B cell (primary cell): ENCODE data around the gene ATXN7. TPM values are rescaled to one million over a fixed set of nuclear protein-coding genes. Genes with fewer than 3 reads are reported as not detected.

Experiments used
- ATAC-seq: fragments of 200-7000 bp; cut with Tn5 transposase; one replicate; pipeline ENCODE4 v1.10.0; 2021; ENCODE audit warnings: low read depth, mild to moderate bottlenecking, moderate number of reproducible peaks, moderate library complexity
- CTCF ChIA-PET: fragments of 350-600 bp; sonication (Branson Sonifier 250); formaldehyde crosslinking; loops from one replicate; lab custom pipeline; 2021; ENCODE audit warnings: antibody characterized with exemption, inconsistent platforms; lab: Charles Lee
- POLR2A ChIA-PET: fragments of 350-600 bp; sonication (Branson Sonifier 250); formaldehyde crosslinking; loops from one replicate; lab custom pipeline; 2021; ENCODE audit warnings: antibody characterized with exemption; lab: Charles Lee
- DNase-seq: peaks from one replicate; pipeline ENCODE4 v3.0.0; 2013
- H2AFZ ChIP-seq: 2 replicates; pipeline ENCODE4 v1.6.1; 2012; ENCODE audit warnings: mild to moderate bottlenecking, low read depth, low read length; ENCODE audit not compliant: insufficient read depth, poor library complexity, severe bottlenecking
- H3K27ac ChIP-seq, 2 donors: 1 replicate in 1 of 2; 2 replicates in 1 of 2; pipeline ENCODE4 v1.5.1; 2012 to 2013; ENCODE audit warnings: low read length in 2 of 2, mild to moderate bottlenecking in 2 of 2, moderate library complexity in 1 of 2
- H3K27me3 ChIP-seq, 4 experiments: fragments of 200-600 bp in 1 of 4; sonication (generic) in 1 of 4; replicated peaks in 1 of 4; 1 replicate in 2 of 4; 2 replicates in 2 of 4; pipeline versions ENCODE4 v1.6.1 to v1.7.0; 2013 to 2016; ENCODE audit warnings: low read length in 3 of 4, mild to moderate bottlenecking in 2 of 4, mixed read lengths in 1 of 4, moderate library complexity in 1 of 4; ENCODE audit not compliant: insufficient read depth in 4 of 4, control insufficient read depth in 3 of 4; ENCODE audit errors: control extremely low read depth in 1 of 4
- H3K36me3 ChIP-seq, 2 experiments: replicated peaks in 1 of 2; 1 replicate in 1 of 2; 2 replicates in 1 of 2; pipeline versions ENCODE4 v1.6.1 to v1.7.1; 2013; ENCODE audit warnings: low read length in 1 of 2; ENCODE audit not compliant: insufficient read depth in 2 of 2, control insufficient read depth in 1 of 2; ENCODE audit errors: control extremely low read depth in 1 of 2, extremely low read depth in 1 of 2
- H3K4me1 ChIP-seq, 2 donors: fragments of 200-600 bp in 1 of 2; sonication (generic) in 1 of 2; 1 replicate in 1 of 2; 2 replicates in 1 of 2; pipeline versions ENCODE4 v1.5.1 to v1.6.1; 2013 to 2017; ENCODE audit warnings: low read length in 2 of 2; ENCODE audit not compliant: control insufficient read depth in 2 of 2, insufficient read depth in 2 of 2
- H3K4me2 ChIP-seq: replicated peaks from 2 replicates; pipeline ENCODE3; 2012; ENCODE audit warnings: mild to moderate bottlenecking, low read depth, low read length; ENCODE audit not compliant: poor library complexity, severe bottlenecking
- H3K4me3 ChIP-seq, 5 experiments: fragments of 200-600 bp in 1 of 5; sonication (generic) in 1 of 5; 1 replicate in 3 of 5; 2 replicates in 2 of 5; pipeline versions ENCODE4 v1.5.1 to v1.7.0; 2011 to 2016; ENCODE audit warnings: low read length in 4 of 5, mild to moderate bottlenecking in 4 of 5, low read depth in 2 of 5, control low read depth in 1 of 5, moderate library complexity in 1 of 5; ENCODE audit not compliant: insufficient read depth in 1 of 5; ENCODE audit errors: control extremely low read depth in 1 of 5, extremely low read depth in 1 of 5
- H3K79me2 ChIP-seq: fragments of 200-600 bp; sonication (generic); one replicate; pipeline ENCODE4 v1.6.0; 2016; ENCODE audit warnings: low read length; ENCODE audit not compliant: control insufficient read depth, insufficient read depth
- H3K9ac ChIP-seq: fragments of 200-600 bp; sonication (generic); 2 replicates; pipeline ENCODE4 v1.6.1; 2017; ENCODE audit warnings: mild to moderate bottlenecking, low read length, moderate library complexity
- H3K9me3 ChIP-seq, 3 donors: one replicate each; pipeline versions ENCODE4 v1.6.1 to v1.7.1; 2013; ENCODE audit warnings: low read length in 2 of 3; ENCODE audit not compliant: control insufficient read depth in 2 of 3, insufficient read depth in 1 of 3; ENCODE audit errors: control extremely low read depth in 1 of 3
- H4K20me1 ChIP-seq: 2 replicates; pipeline ENCODE4 v1.6.0; 2012; ENCODE audit warnings: mild to moderate bottlenecking, low read length; ENCODE audit not compliant: insufficient read depth, control insufficient read depth, poor library complexity, severe bottlenecking
- H3K27ac Mint-ChIP-seq: one replicate; pipeline ENCODE4 v1.8.0; 2021; ENCODE audit warnings: mixed read lengths
- H3K27me3 Mint-ChIP-seq: one replicate; pipeline ENCODE4 v1.8.0; 2021; ENCODE audit warnings: mixed read lengths
- H3K4me1 Mint-ChIP-seq: one replicate; pipeline ENCODE4 v1.8.0; 2021; ENCODE audit warnings: mixed read lengths
- H3K4me3 Mint-ChIP-seq: one replicate; pipeline ENCODE4 v1.8.0; 2021; ENCODE audit warnings: mixed read lengths
- H3K9me3 Mint-ChIP-seq: one replicate; pipeline ENCODE4 v1.8.0; 2022; ENCODE audit warnings: mixed read lengths; ENCODE audit not compliant: insufficient read depth
- EZH2 ChIP-seq: IDR thresholded peaks from 2 replicates; pipeline ENCODE4 v1.6.1; 2012; ENCODE audit warnings: borderline replicate concordance, low read depth, mild to moderate bottlenecking, moderate library complexity, low read length; ENCODE audit not compliant: insufficient read depth, poor library complexity, severe bottlenecking
- WGBS: methylation state at CpG from one replicate; pipeline ENCODE4 v1.1.5; 2013; ENCODE audit warnings: missing lambda C conversion rate; ENCODE audit not compliant: insufficient coverage; 5-methylcytosine and 5-hydroxymethylcytosine counted together
- intact Hi-C: fragments of 100-400 bp; cut with micrococcal nuclease; formaldehyde crosslinking; loops from one replicate; pipeline ENCODE4 v1.10.0; 2022
- polyA plus RNA-seq: library from polyadenylated mRNA; depleted of rRNA; stranded (reverse); fragments of >200 nt; gene quantifications from 2 replicates; pipeline ENCODE4 v1.2.3, GENCODE V29; 2012
- total RNA-seq, 2 donors: library from RNA; stranded (reverse); fragments of 120-200 nt in 1 of 2; gene quantifications; 1 replicate in 1 of 2; 2 replicates in 1 of 2; pipeline versions ENCODE4 v1.2.3 to v1.2.4, GENCODE V29; 2013 to 2022
- TF ChIP-seq, protein P1 (sequence below): fragments of 200-600 bp; IDR thresholded peaks from one replicate; pipeline ENCODE4 v1.8.0; 2022; ENCODE audit warnings: antibody characterized with exemption, mild to moderate bottlenecking

The ATXN7 gene
- total and polyA plus RNA-seq, 2 donors (not counting 1 experiment from before 2014, with no cell fraction given): 18.1 to 74.3 TPM

DNA sequence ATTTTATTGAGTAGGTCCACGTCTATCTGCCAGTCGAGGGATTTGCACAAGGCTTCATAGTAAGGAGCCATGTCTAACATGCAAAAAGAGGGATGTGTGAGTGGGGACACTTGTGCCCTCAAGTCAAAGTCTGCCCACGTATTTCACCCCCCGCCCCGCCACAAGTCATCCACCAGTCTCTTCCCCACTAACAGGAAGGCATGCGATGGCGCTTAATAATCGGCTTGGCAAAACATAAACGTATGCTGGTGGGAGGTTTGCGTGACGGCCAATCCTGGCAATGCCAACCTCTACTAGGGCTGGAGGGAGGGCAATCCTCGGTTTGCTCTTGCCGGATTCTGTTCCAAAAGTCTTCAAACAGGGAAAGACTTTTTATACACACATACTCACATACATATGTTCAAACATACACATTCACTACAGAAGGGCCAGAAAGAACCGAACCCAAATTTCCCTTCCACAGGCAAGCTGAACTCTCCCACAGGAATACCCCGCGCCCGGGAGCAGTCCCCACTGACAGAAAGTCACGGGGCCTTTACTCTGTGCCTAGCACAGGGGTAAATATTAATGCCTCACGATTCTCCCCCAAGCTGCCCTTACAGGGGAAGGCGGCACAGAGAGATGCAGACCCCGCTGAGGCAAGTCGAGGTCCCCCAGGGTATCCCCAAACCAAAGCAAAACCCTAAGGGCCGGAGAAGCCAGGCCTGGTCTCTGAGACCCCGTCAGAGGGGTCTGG, 159.0 kb downstream of the ATXN7 start:
- ChIA-PET POLR2A (no interaction called here), CTCF (interaction anchor here (1.1 to 3.9 kb wide), 8 partner anchors 10 to 462 kb away, joined by 3 to 23 read pairs (median 6); no protein-coding TSS in a partner anchor)
- H3K9me3 ChIP-seq: no peaks in the 10 kb centered on the region
- H3K4me1 Mint-ChIP-seq: peaks cover 26% of the 10 kb centered on the region
- intact Hi-C loops: loop anchor here (1.0 to 5.0 kb wide), 4 partner anchors 60 to 160 kb away; partner anchors contain the start of genes ATXN7, SCAANT1 and THOC7
- peak overlapping the region; percentile 83 for H3K4me2 ChIP-seq
- H3K9me3 Mint-ChIP-seq: no peaks in the 10 kb centered on the region
- no peak for TF ChIP-seq EZH2
- TF ChIP-seq, protein P1, sequence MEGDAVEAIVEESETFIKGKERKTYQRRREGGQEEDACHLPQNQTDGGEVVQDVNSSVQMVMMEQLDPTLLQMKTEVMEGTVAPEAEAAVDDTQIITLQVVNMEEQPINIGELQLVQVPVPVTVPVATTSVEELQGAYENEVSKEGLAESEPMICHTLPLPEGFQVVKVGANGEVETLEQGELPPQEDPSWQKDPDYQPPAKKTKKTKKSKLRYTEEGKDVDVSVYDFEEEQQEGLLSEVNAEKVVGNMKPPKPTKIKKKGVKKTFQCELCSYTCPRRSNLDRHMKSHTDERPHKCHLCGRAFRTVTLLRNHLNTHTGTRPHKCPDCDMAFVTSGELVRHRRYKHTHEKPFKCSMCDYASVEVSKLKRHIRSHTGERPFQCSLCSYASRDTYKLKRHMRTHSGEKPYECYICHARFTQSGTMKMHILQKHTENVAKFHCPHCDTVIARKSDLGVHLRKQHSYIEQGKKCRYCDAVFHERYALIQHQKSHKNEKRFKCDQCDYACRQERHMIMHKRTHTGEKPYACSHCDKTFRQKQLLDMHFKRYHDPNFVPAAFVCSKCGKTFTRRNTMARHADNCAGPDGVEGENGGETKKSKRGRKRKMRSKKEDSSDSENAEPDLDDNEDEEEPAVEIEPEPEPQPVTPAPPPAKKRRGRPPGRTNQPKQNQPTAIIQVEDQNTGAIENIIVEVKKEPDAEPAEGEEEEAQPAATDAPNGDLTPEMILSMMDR: no peak
- H2AFZ ChIP-seq: peak overlapping the region; percentile 94
- peaks cover 0 to 2% (median 0%) of the 10 kb centered on the region in 4 experiments for H3K27me3 ChIP-seq
- H3K4me1 ChIP-seq: peaks cover 15 to 18% of the 10 kb centered on the region in 2 donors
- no peaks in the 10 kb centered on the region for H3K27me3 Mint-ChIP-seq
- no peak for ATAC-seq
- H4K20me1 ChIP-seq: no peaks in the 10 kb centered on the region
- peak overlapping the region; percentile 91 for H3K4me3 Mint-ChIP-seq
- H3K9ac ChIP-seq: peak overlapping the region; percentile 92
- peaks cover 23% of the 10 kb centered on the region for H3K79me2 ChIP-seq
- peak overlapping the region; percentile 73 to 90 for H3K27ac ChIP-seq
- H3K36me3 ChIP-seq: peaks cover 3 to 29% of the 10 kb centered on the region in 2 experiments
- 17% methylated on average over 19 of the region's 24 CpGs for WGBS
- no peak for DNase-seq
- H3K27ac Mint-ChIP-seq: peak overlapping the region; percentile 86
- peak overlapping the region; percentile 85 to 92 (median 87) for H3K4me3 ChIP-seq
